HL-60/S4 treated with retinoic acid at 250 ng/mL for 4 days and 3 days (cell line): ENCODE measurements around the gene CYTH4.
"Not testable (repeated sequence)": the region's sequence is repeated elsewhere in the genome, so short reads cannot be mapped to it uniquely, and the experiment has no call there.

Experiments used
- in situ Hi-C: fragments of 300-500 bp; cut with MboI; formaldehyde crosslinking; loops from 2 replicates; pipeline ENCODE4 v1.7.0; 2022; ENCODE audit warnings: low sequenced_read_pairs

Gene CYTH4

DNA sequence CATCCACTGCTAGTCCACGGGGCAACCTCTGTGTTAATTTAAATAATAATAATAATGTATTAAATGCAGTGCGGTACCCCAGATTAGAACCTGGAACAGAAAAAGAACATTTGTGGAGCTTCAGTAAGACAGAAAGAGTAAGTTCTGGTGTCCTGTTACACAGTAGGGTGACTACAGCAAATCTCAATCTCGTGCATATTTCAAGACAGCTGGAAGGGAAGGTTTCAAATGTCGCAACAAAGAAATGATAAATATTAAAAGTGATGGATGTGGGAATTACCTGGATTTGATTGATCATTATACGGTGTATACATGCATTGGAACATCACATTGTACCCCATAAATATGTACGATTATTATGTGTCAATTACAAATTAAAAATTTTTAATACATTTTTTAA is 36.6 kb upstream of the CYTH4 start:
- in situ Hi-C loops = no loop called here

DNA sequence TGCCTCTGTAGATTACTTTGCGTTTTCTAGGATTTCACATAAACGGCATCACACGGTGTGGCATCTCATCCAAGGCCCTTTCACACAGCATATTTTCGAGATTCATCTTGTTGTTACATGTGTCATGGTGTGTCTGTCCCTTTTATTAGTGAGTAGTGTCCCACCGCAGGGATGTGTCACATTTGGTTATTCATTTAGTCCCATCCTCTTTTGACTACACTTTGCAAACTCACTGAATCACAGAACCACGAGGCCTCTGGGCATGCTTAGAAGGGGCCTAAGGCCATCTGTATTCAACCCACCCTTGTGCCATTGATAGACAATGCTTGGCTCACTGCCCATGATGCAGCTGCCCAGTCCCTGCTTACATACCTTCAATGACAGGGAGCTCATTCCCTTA is 34.1 kb upstream of the CYTH4 start:
- in situ Hi-C loops = no loop called here

DNA sequence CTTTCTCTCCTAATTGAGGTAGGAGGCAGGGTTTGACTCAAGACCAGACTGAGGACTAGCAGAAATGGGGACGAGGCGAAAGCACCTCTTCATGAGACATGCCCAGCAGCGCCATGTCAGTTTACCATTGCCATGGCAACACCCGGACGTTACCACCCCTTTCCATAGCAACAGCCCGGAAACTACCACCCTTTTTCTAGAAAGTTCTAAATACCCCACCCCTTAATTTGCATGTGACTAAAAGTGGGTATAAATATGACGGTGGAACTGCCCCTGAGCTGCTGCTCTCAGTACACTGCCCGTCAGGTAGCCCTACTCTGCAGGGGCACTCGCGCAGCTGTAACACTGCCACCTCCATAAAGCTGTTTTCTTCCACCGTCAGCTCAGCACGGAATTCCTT is 32.3 kb upstream of the CYTH4 start:
- in situ Hi-C loops = no loop called here

DNA sequence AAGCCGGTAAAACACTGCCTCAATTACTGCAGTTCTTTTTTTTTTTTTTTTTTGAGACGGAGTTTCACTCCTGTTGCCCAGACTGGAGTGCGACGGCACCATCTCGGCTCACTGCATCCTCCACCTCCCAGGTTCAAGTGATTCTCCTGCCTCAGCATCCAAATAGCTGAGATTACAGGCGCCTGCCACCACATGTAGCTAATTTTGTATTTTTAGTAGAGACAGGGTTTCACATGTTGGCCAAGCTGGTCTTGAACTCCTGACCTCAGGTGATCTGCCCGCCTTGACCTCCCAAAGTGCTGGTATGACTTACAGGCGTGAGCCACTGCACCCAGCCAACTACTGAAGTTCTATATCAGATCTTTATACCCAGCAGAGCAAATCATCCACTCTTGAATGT is 30.5 kb upstream of the CYTH4 start:
- in situ Hi-C loops = not testable (repeated sequence)

DNA sequence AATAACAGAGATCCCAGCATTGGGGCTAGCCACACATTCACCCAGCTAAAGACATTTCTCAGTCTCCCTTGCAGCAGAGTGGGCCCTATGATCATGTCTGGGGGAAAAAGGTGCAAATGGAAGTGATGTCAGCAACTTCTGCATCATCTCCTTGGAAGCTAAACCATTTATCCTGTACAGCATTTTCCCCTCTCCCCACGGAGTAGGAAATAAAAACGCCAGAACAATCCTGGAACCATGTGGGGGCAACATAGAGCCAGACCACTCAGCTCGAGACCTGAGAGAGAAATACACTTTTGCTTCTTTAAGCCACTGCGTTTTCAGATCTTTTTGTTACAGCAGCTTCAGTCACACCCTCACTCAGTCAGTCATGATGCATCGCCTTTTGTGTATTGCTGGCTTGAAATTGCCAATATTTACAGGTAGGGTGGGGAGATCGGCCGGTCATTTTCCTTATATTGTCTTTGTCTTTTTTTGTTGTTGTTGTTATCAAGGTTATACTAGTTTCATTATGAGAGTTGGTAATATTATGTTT is 29.1 kb upstream of the CYTH4 start:
- in situ Hi-C loops = no loop called here

DNA sequence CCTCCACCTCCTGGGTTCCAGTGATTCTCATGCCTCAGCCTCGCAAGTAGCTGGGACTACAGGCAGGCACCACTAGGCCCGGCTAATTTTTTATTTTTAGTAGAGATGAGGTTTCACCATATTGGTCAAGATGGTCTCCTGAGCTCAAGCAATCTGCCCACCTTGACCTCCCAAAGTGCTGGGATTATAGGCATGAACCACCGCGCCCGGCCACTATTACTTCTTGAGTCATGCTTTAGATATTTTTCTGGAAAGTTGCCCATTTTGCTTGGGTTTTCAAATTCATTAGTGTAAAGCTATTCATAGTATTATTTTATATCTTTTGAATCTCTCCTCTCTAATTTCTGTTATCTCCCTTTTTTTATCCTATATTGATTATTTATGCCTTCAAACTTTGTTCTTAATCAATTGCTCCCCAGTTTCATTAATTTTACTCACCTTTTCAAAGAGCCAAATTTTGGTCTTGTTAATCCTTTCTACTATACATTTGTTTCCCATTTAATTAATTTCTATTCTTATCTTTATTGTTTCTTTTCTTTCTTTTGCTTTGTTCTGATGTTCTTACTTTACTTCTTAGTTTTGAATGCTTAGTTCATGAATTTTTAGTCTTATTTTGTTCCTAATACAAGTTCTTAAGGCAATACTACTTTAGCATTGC is 28.0 kb upstream of the CYTH4 start:
- in situ Hi-C loops = no loop called here

DNA sequence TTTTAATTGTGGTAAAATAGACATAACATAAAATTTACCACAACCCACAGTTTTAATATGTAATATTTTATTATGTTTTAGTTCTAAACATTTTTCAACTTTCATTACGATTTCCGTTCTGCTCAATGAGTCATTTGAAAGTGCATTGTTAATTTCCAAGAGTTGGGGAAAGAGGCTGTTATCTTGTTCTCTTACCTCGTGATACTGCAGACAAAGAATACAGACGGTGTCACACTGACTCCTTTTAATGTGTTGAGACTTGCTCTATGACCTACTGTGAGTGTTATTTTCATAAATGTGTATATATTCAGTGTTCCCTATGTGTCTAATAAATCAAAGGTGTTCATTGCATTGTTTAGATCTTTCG is 27.5 kb upstream of the CYTH4 start:
- in situ Hi-C loops = no loop called here

DNA sequence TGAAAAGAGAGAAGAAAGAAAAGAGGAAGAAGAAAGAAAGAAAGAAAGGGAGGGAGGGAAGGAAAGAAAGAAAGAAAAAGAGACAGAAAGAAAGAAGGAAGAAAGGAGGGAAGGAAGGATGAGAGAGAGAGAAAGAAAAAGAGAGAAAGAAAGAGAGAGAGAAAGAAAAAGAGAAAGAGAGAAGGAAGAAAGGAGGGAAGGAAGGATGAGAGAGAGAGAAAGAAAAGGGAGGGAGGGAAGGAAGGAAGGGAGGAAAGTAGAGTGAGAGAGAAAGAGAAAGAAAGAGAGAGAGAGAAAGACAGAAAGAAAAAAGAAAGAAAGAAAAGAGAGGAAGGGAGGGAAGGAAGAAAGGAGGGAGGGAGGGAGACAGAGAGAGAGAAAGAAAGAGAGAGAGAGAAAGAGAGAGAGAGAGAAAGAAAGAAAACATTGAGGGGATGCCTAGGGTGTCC is 26.7 kb upstream of the CYTH4 start:
- in situ Hi-C loops = no loop called here

DNA sequence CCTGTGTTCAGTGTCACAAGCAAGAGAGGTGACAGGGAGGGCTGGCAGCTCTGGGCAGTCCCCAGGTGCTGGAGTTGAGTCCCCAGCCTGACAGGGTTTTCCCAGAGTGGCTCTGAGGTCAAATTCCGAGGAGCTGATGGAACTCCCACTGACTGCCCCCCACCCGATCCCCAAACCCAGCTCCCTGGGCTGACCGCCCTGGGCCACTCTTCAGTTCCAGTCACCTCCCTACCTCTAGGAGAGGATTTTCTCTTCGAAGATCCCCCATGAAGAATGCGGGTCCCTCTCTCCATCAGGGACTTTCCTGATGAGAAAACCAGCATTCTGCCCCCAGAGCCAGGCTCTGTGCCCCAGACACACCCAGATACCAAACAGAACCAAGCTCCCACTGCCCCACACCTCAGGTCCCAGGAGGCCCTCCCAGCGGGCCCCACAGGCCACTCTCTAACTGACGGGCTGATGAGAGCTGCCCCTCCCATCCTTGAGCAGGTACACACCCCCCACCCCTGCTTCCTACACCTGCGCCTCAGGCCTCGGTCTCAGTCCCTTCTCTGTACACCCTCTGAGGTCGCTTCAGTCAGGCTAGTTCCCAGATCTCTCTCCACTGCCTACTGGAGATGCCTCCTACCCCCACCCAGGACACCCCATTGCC is 26.1 kb upstream of the CYTH4 start:
- in situ Hi-C loops = no loop called here

DNA sequence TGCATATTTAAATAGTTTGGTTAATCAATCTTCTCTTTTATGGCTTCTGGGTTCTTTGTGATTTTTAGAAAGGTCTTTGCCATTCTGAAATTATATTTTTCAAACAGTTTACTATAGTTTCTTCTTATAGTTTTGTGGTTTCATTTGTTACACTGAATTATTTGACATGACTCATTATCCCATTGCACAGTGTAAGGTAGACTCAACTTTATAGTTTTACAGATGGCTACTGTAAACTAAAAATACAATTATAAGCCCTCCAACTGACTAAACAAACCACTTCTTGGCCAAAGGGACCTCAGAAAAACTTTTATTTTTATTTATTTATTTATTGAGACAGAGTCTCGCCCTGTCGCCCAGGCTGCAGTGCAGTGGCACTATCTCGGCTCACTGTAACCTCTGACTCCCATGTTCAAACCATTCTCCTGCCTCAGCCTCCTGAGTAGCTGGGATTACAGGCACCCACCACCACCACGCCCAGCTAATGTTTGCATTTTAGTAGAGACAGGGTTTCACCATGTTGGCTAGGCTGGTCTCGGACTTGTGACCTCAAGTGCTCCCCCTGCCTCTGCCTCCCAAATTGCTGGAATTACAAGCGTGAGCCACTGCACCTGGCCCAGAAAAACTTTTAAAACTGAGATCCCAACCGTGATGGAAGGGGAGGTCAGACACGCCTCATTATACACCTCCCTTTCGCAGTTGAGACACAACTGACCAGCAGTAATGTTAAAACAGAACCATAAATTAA is 24.1 kb upstream of the CYTH4 start:
- in situ Hi-C loops = no loop called here

DNA sequence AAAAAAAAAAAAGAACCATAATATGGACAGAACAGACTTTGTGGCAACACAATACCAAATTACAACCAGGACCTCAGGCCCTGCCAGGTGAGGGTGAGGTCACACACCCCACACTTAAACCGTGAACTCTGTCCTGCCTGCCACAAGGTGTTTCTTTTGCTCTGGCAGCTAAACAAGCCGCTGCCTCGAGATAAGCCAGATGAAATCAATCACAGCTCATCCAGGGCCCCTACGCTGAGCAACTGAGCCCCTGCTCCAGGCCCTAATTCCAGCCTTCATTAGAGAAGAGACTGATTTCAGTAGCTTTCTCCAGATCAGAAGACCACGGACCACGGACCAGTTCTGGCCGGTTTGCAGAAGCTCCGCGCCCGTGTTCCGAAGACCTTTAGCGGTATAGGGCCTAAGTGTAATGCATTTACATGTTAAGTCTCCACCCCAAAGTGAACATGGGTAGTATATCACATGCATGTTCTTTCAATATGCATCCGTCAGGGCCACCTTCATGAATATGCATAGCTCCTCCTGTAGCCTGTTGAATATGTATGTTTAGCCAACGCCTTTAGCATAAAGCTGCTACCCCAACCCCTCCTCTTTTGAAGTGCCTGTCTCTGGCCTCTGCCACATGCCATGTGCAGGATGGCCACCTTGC is 23.4 kb upstream of the CYTH4 start:
- in situ Hi-C loops = no loop called here

DNA sequence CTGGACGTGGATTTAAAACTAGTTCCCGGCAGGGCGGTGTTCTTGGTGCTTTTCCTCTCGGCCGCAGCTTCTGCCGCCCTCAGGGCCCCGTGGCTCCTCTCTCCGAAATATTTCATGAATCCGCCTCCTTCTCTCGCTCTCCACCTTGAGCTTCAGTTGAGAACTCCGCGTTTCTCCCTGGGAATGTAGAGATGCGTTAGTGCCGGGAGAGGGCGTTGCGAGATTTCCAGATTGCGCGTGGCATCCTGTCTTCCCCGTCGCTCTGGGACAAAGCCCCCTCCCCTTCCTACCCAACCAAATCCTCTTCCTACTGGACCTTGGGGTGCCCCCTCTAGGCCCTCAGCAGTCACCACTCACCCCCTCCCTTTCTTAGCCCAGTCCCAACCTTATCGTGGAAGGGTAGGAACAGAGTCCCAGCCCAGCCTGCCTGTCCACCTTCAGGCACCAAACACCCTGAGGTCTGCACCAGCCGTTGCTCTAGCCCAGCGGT is 22.7 kb upstream of the CYTH4 start:
- in situ Hi-C loops = no loop called here

DNA sequence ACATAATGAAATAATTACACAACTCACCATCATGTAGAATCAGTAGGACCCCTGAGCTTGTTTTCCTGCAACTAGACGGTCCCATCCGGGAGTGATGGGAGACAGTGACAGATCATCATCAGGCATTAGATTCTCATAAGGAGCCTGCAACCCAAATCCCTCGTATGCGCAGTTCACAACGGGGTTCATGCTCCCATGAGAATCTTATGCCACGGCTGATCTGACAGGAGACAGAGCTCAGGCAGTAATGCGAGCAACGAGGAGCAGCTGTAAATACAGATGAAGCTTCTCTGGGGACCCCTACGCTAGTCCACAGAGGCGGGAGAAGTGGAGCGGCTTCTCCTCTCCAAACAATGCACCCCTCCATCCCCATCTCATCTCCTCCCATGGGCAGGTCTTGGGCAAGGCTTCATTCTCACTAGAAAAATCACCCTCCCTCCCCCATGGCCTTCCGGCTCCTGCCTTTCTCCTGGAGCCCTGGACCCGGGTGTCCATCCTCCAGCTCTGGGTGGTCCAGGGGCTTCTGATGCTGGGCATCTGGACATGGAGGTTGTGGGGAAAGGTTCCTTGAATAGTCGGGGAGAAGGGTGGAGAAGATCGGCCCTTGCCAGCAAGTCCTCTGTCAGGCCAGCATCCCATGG is 22.0 kb upstream of the CYTH4 start:
- in situ Hi-C loops = no loop called here

DNA sequence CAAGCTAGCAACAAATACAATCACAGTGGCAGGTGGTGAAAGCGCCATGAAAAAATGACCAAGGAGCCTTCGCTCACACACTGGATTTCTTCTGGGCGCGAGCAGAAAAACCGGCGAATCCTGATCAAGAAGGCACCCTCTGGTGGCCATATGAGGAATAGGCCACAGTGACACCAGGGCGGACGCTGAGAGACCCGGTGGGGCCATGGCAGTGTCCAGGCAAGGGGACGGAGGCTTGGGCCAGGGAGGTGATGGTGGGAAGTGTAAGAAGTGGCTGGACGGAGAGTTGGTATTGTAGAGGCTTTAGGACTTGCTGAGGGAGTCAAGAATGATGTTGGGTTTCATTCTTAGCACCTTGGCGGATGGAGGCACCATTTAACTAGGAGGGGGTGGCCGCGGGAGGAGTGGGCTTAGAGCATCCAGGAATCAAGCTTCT is 21.4 kb upstream of the CYTH4 start:
- in situ Hi-C loops = no loop called here

DNA sequence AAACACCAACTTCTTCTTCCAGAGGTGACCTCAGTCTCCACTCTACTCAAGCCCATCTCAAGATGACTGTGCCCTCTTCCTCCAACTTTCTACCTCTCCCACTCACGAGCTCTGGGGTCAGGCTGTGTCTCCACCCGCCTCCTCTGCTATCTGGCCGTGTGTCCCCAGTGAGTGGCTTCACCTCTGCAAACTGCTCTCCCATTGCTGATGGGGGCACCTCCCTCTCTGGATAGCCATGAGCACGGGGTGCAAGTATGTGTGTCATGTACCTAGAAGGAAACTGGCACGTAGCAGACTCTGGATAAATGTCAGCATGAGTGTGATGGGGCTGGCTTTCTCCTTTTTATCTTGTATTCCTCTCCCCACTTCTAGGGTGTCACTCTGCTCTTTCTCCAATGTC is 20.0 kb upstream of the CYTH4 start:
- in situ Hi-C loops = no loop called here

DNA sequence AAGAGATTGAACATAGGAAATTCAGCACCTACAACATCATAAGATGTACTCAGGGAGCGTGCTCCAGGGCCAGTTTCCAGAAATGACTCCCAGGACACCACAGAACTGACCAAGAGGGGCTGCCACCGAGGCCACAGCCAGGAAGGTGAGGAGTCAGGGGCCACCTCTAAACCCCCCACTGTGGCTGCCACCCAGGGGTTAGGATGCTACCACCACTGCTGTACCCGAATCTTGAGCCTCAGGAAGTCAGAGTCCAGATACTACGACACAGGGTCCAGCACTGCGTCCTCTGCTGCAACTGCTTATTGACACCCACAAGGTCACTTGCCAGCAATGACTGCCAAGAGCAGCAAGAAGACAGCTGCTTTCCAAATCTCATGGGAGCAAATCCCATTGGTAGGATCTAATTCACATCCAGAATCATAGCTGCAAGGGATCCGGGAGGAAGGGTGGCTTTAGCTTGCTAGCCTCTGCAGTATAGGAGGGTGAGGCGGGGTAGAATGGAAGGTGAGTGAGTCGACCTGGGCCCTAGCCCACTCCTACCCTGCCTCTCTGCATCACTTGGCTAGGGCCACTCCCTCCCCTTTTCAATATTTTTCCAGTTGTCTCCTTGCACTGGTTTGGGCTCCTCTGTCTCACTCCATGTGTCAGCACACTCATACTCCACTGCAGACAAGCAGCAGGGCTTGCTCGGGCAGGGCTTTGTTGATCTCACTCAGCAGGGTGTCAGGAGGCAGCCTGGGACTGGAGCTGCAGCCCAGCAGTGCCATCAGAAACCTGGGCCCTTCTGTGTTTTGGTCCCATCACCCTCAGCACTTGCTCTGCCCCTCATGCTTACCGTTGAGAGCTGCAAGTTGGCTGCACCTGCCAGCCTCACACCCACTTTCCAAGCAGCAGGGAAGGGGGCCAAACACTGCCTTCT is 18.1 kb upstream of the CYTH4 start:
- in situ Hi-C loops = no loop called here

DNA sequence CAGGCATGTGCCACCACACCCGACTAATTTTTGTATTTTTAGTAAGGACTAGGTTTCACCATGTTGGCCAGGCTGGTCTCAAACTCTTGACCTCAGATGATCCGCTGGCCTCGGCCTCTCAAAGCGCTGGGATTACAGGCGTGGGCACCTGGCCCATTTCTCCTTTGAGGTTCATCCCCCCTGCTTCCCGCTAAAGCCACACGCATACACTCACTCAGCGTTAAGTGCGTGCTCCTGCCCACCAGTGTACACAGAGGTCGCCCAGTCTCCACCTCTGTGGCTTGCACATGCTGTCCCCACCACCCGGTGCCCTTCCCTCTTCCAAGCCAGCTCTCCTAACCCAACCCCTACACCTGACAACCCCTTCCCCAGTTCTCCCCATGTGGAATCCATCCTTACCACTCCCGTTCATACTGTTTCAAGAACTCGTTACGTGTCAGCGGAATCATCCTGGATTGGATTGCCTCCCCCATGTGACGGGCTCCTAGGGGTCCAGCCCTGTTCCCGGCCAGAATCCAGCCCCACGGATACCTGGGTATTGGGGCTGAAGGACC is 15.7 kb upstream of the CYTH4 start:
- in situ Hi-C loops = no loop called here

DNA sequence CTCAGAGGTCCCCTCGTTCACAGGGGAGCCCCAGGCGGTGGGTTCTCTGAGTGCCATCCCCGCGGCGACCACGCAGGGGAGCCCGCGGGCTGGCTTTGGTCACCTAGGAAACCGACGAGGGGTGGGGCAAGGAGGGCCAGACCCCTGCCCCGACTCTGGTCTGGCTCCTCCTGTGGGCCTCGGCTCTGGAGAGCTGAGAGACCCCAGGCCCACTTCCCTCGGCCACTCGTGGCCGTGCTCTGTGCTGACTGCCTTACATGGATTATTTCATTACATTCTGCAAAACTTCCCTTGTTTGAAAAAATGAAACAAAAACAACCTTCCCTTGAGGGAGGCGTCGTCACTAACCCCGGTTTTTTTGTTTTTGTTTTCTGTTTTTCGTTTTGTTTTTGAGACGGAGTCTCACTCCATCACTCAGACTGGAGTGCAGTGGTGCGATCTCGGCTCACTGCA is 15.1 kb upstream of the CYTH4 start:
- in situ Hi-C loops = no loop called here

DNA sequence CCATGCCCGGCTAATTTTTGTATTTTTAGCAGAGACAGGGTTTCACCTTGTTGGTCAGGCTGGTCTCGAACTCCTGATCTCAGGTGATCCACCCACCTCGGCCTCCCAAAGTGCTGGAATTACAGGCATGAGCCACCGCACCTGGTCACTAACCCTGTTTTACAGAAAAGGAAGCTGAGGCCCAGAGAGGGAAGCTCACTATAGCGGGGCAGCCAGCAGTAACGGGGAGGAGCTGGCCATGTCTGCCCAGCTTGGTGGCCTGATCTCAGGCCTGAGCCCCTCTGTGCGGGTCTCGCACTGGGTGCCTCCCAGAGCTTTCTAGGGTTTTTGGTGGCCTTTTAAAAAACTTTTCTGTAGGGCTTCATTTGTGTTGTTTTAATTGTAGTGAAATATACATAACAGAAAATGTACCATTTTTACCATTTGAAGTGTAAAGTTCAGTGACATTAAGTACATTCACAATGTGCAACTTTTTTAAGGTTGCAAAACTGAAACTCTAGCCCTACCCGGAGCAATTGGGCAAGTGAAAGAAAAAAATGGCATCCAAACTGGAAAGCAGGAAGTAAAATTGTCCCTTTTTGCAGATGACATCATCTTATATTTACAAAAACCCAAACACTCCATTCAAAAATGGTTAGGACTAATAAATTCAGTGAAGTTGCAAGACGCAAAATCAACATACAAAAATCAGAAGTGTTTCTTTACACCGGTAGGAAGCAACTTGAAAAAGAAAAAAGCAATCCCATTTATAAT is 14.5 kb upstream of the CYTH4 start:
- in situ Hi-C loops = no loop called here
